H9 (cell line): ENCODE data around the gene MRGPRX2. TPM values are rescaled to one million over a fixed set of nuclear protein-coding genes. Genes with fewer than 3 reads are reported as not detected.

ENCODE experiments used
- DNase-seq: peaks from one replicate; pipeline ENCODE4 v3.0.0-alpha.2; 2017
- H2AFZ ChIP-seq: one replicate; pipeline ENCODE4 v1.6.1; 2013; ENCODE audit warnings: mild to moderate bottlenecking, low read length, control low read depth, moderate library complexity
- H2AK5ac ChIP-seq: 2 replicates; pipeline ENCODE4 v1.6.1; 2013; ENCODE audit warnings: low read length, control low read depth, mixed read lengths; ENCODE audit not compliant: insufficient read length
- H2BK120ac ChIP-seq: one replicate; pipeline ENCODE4 v1.6.1; 2013; ENCODE audit warnings: low read depth, mild to moderate bottlenecking, low read length, control low read depth, inconsistent platforms; ENCODE audit not compliant: poor library complexity, severe bottlenecking
- H2BK12ac ChIP-seq: 2 replicates; pipeline ENCODE4 v1.6.1; 2013; ENCODE audit warnings: low read length, control low read depth, mixed read lengths, low read depth; ENCODE audit not compliant: insufficient read length
- H2BK15ac ChIP-seq: 2 replicates; pipeline ENCODE4 v1.6.1; 2013; ENCODE audit warnings: low read depth, low read length, control low read depth
- H2BK20ac ChIP-seq: one replicate; pipeline ENCODE4 v1.6.1; 2013; ENCODE audit warnings: low read depth, mild to moderate bottlenecking, low read length, control low read depth, inconsistent platforms; ENCODE audit not compliant: poor library complexity, severe bottlenecking
- H2BK5ac ChIP-seq: 2 replicates; pipeline ENCODE4 v1.6.1; 2013; ENCODE audit warnings: low read length, control low read depth, mixed read lengths; ENCODE audit not compliant: insufficient read length
- H3K14ac ChIP-seq: 2 replicates; pipeline ENCODE4 v1.6.1; 2013; ENCODE audit warnings: low read length, control low read depth; ENCODE audit not compliant: insufficient read depth
- H3K18ac ChIP-seq: 2 replicates; pipeline ENCODE4 v1.6.1; 2013; ENCODE audit warnings: low read depth, mild to moderate bottlenecking, mixed read lengths, low read length, control low read depth; ENCODE audit not compliant: insufficient read length
- H3K23ac ChIP-seq: 2 replicates; pipeline ENCODE4 v1.6.1; 2013; ENCODE audit warnings: low read length, control low read depth, mixed read lengths, low read depth; ENCODE audit not compliant: insufficient read length
- H3K23me2 ChIP-seq: 2 replicates; pipeline ENCODE4 v1.6.1; 2013; ENCODE audit warnings: low read depth, mild to moderate bottlenecking, mixed read lengths, low read length, control low read depth; ENCODE audit not compliant: insufficient read length, poor library complexity, severe bottlenecking
- H3K27ac ChIP-seq: 2 replicates; pipeline ENCODE4 v1.5.1; 2013; ENCODE audit warnings: low read length, control low read depth, mixed read lengths, low read depth; ENCODE audit not compliant: insufficient read length
- H3K27me3 ChIP-seq: 2 replicates; pipeline ENCODE4 v1.6.1; 2013; ENCODE audit warnings: low read length, control low read depth, inconsistent platforms; ENCODE audit not compliant: insufficient read depth
- H3K4ac ChIP-seq: 2 replicates; pipeline ENCODE4 v1.6.1; 2013; ENCODE audit warnings: low read depth, mild to moderate bottlenecking, control low read depth, inconsistent platforms, low read length, moderate library complexity
- H3K4me1 ChIP-seq: 2 replicates; pipeline ENCODE4 v1.6.1; 2013; ENCODE audit warnings: low read length, control low read depth, inconsistent platforms; ENCODE audit not compliant: insufficient read depth
- H3K4me2 ChIP-seq: 2 replicates; pipeline ENCODE4 v1.6.1; 2013; ENCODE audit warnings: low read length, control low read depth, mixed read lengths; ENCODE audit not compliant: insufficient read length, insufficient read depth
- H3K56ac ChIP-seq: 2 replicates; pipeline ENCODE4 v1.6.1; 2013; ENCODE audit warnings: low read depth, mild to moderate bottlenecking, mixed read lengths, low read length, control low read depth; ENCODE audit not compliant: insufficient read length
- H3K79me1 ChIP-seq: 2 replicates; pipeline ENCODE4 v1.6.1; 2013; ENCODE audit warnings: low read depth, mild to moderate bottlenecking, moderate library complexity, low read length, control low read depth, inconsistent platforms; ENCODE audit not compliant: insufficient read depth, poor library complexity, severe bottlenecking
- H3K79me2 ChIP-seq: 2 replicates; pipeline ENCODE4 v1.6.1; 2013; ENCODE audit warnings: low read length, control low read depth, inconsistent platforms; ENCODE audit not compliant: insufficient read depth
- H3K9ac ChIP-seq: 2 replicates; pipeline ENCODE4 v1.6.1; 2013; ENCODE audit warnings: low read length, control low read depth, mixed read lengths; ENCODE audit not compliant: insufficient read length; ENCODE audit errors: extremely low read depth
- H3K9me3 ChIP-seq: one replicate; pipeline ENCODE4 v1.6.1; 2013; ENCODE audit warnings: low read depth, low read length, inconsistent platforms; ENCODE audit not compliant: control insufficient read depth
- H3T11ph ChIP-seq: one replicate; pipeline ENCODE4 v1.6.1; 2013; ENCODE audit warnings: mild to moderate bottlenecking, low read length, control low read depth, inconsistent platforms
- H4K20me1 ChIP-seq: one replicate; pipeline ENCODE4 v1.6.1; 2013; ENCODE audit not compliant: control insufficient read depth, insufficient read length, insufficient read depth
- H4K5ac ChIP-seq: 2 replicates; pipeline ENCODE4 v1.6.1; 2013; ENCODE audit warnings: low read depth, mild to moderate bottlenecking, mixed read lengths, low read length, control low read depth; ENCODE audit not compliant: insufficient read length
- H4K8ac ChIP-seq: replicated peaks from 2 replicates; pipeline ENCODE4 v1.6.1; 2013; ENCODE audit warnings: low read length, control low read depth, mixed read lengths, low read depth; ENCODE audit not compliant: insufficient read length
- H4K91ac ChIP-seq: 2 replicates; pipeline ENCODE4 v1.6.1; 2013; ENCODE audit warnings: low read depth, mild to moderate bottlenecking, moderate library complexity, mixed read lengths, low read length, control low read depth; ENCODE audit not compliant: insufficient read length
- H3K27ac Mint-ChIP-seq, 3 experiments: 2 replicates in 2 of 3; 3 replicates in 1 of 3; pipeline ENCODE4 v1.8.0; 2020 to 2021; ENCODE audit warnings: mixed read lengths in 3 of 3, mild to moderate bottlenecking in 1 of 3, moderate library complexity in 1 of 3
- H3K27me3 Mint-ChIP-seq: 2 replicates; pipeline ENCODE4 v1.8.0; 2021; ENCODE audit warnings: low read depth, mild to moderate bottlenecking, moderate library complexity, mixed read lengths
- H3K36me3 Mint-ChIP-seq, 3 experiments: 2 replicates in 2 of 3; 3 replicates in 1 of 3; pipeline ENCODE4 v1.8.0; 2020 to 2021; ENCODE audit warnings: low read depth in 3 of 3, mixed read lengths in 3 of 3; ENCODE audit not compliant: insufficient read depth in 1 of 3
- H3K4me1 Mint-ChIP-seq, 2 experiments: 2 replicates each; pipeline ENCODE4 v1.8.0; 2020; ENCODE audit warnings: mixed read lengths in 2 of 2
- H3K4me3 Mint-ChIP-seq, 2 experiments: 2 replicates in 1 of 2; 3 replicates in 1 of 2; pipeline ENCODE4 v1.8.0; 2020 to 2021; ENCODE audit warnings: mild to moderate bottlenecking in 2 of 2, mixed read lengths in 2 of 2, moderate library complexity in 1 of 2
- H3K9me3 Mint-ChIP-seq, 2 experiments: 2 replicates in 1 of 2; 3 replicates in 1 of 2; pipeline ENCODE4 v1.8.0; 2020; ENCODE audit warnings: mild to moderate bottlenecking in 2 of 2, mixed read lengths in 2 of 2, moderate library complexity in 1 of 2
- WGBS: extraction: QIAGEN DNeasy Blood & Tissue Kit; methylation state at CpG from one replicate; pipeline ENCODE4 v1.1.7; 2013; ENCODE audit warnings: missing lambda C conversion rate, low lambda C conversion rate, mixed read lengths; ENCODE audit not compliant: insufficient read length; ENCODE audit errors: extremely low coverage; 5-methylcytosine and 5-hydroxymethylcytosine counted together
- total RNA-seq: library from RNA; stranded (reverse); gene quantifications from 2 replicates; pipeline ENCODE4 v1.2.1, GENCODE V29; 2021
- TF ChIP-seq, protein P1 (sequence below): fragments of 200-600 bp; sonication (generic); conservative IDR thresholded peaks from 3 replicates; pipeline ENCODE4 v1.8.0; 2021; ENCODE audit warnings: antibody characterized with exemption, mild to moderate bottlenecking

Gene MRGPRX2
- total RNA-seq, 1 experiment from 2014 or later = not detected

- no peak overlapping the region for H2AK5ac ChIP-seq
- H3K4me2 ChIP-seq = peak overlapping the region; percentile 22
- H4K8ac ChIP-seq = no peak overlapping the region
- H3K27ac Mint-ChIP-seq = peak overlapping the region; percentile 41 to 78 (median 51); a peak in 6 of 7 replicates
- peak overlapping the region in 1 of 2 experiments; percentile 41; a peak in 2 of 5 replicates for H3K4me3 Mint-ChIP-seq
- H2BK15ac ChIP-seq = no peak overlapping the region; the same call in 1 of the 2 replicates
- no peaks in the 10 kb centered on the region for H3K23me2 ChIP-seq
- TF ChIP-seq, protein P1, sequence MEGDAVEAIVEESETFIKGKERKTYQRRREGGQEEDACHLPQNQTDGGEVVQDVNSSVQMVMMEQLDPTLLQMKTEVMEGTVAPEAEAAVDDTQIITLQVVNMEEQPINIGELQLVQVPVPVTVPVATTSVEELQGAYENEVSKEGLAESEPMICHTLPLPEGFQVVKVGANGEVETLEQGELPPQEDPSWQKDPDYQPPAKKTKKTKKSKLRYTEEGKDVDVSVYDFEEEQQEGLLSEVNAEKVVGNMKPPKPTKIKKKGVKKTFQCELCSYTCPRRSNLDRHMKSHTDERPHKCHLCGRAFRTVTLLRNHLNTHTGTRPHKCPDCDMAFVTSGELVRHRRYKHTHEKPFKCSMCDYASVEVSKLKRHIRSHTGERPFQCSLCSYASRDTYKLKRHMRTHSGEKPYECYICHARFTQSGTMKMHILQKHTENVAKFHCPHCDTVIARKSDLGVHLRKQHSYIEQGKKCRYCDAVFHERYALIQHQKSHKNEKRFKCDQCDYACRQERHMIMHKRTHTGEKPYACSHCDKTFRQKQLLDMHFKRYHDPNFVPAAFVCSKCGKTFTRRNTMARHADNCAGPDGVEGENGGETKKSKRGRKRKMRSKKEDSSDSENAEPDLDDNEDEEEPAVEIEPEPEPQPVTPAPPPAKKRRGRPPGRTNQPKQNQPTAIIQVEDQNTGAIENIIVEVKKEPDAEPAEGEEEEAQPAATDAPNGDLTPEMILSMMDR = no peak
- H3K9me3 ChIP-seq = no peaks in the 10 kb centered on the region
- no peaks in the 10 kb centered on the region for H3K79me1 ChIP-seq
- peaks cover 7% of the 10 kb centered on the region; the same call in 1 of the 2 replicates for H3K4me1 ChIP-seq
- H3K36me3 Mint-ChIP-seq = no peaks in the 10 kb centered on the region
- H2BK20ac ChIP-seq = no peak overlapping the region
- H2BK12ac ChIP-seq = peak overlapping the region; percentile 1
- H3T11ph ChIP-seq = no peak overlapping the region
- WGBS = no CpG with 5 or more reads among the region's 10 CpGs
- H3K56ac ChIP-seq = no peak overlapping the region
- H4K20me1 ChIP-seq = no peaks in the 10 kb centered on the region
- H3K4me1 Mint-ChIP-seq = peaks cover 27 to 35% of the 10 kb centered on the region in 2 experiments
- H3K9me3 Mint-ChIP-seq = no peaks in the 10 kb centered on the region; a peak in 1 of 5 replicates
- H2BK5ac ChIP-seq = no peak overlapping the region
- peak overlapping the region; percentile 49; the same call in 1 of the 2 replicates for H3K4ac ChIP-seq
- no peaks in the 10 kb centered on the region for H3K79me2 ChIP-seq
- no peaks in the 10 kb centered on the region for H3K27me3 ChIP-seq
- H3K9ac ChIP-seq = no peak overlapping the region
- peak overlapping the region; percentile 23 for H4K91ac ChIP-seq
- no peaks in the 10 kb centered on the region; the same call in 1 of the 2 replicates for H3K27me3 Mint-ChIP-seq
- H2AFZ ChIP-seq = no peak overlapping the region
- DNase-seq = peak; percentile 76
- no peak overlapping the region for H3K23ac ChIP-seq
- H3K14ac ChIP-seq = peak overlapping the region; percentile 32; the same call in 1 of the 2 replicates
- no peak overlapping the region for H4K5ac ChIP-seq
- H3K27ac ChIP-seq = no peak overlapping the region
- H2BK120ac ChIP-seq = no peak overlapping the region
- peak overlapping the region; percentile 78 for H3K18ac ChIP-seq
Measured at GRCh38 chr11:19073454-19074415, 13.2 kb upstream of the MRGPRX2 start.
